GM12873 (cell line): ENCODE results near the gene PEX26.

Experiments used
- CTCF ChIP-seq: IDR thresholded peaks from 2 replicates; pipeline ENCODE4 v1.5.1; 2012; ENCODE audit warnings: low read depth, mild to moderate bottlenecking, moderate library complexity, low read length, control low read depth; ENCODE audit not compliant: insufficient read depth; ENCODE audit errors: missing control alignments

PEX26 gene

GRCh38 chr22:18130018-18130417, 52.2 kb downstream of the PEX26 start:
- no peak for TF ChIP-seq CTCF

- TF ChIP-seq CTCF, result no peak
These were observed 53.1 kb downstream of the PEX26 start for GRCh38 chr22:18130699-18131429.

- no peak for TF ChIP-seq CTCF
These were observed 55.7 kb downstream of the PEX26 start for GRCh38 chr22:18133452-18133851.

- no peak for TF ChIP-seq CTCF
These were observed 59.0 kb downstream of the PEX26 start for GRCh38 chr22:18136563-18137320.

GRCh38 chr22:18144105-18144504, 66.3 kb downstream of the PEX26 start:
- TF ChIP-seq CTCF, result no peak

- TF ChIP-seq CTCF, result no peak
These were observed 68.0 kb downstream of the PEX26 start for GRCh38 chr22:18145676-18146388.

- TF ChIP-seq CTCF, result no peak
These were observed 68.6 kb downstream of the PEX26 start for GRCh38 chr22:18146389-18146753.
